Measurements from ENCODE around the gene ADAM15.

GRCh38 chr1:155099331-155099730, 48.2 kb downstream of the ADAM15 start:
- TF ChIP-seq, protein P1, sequence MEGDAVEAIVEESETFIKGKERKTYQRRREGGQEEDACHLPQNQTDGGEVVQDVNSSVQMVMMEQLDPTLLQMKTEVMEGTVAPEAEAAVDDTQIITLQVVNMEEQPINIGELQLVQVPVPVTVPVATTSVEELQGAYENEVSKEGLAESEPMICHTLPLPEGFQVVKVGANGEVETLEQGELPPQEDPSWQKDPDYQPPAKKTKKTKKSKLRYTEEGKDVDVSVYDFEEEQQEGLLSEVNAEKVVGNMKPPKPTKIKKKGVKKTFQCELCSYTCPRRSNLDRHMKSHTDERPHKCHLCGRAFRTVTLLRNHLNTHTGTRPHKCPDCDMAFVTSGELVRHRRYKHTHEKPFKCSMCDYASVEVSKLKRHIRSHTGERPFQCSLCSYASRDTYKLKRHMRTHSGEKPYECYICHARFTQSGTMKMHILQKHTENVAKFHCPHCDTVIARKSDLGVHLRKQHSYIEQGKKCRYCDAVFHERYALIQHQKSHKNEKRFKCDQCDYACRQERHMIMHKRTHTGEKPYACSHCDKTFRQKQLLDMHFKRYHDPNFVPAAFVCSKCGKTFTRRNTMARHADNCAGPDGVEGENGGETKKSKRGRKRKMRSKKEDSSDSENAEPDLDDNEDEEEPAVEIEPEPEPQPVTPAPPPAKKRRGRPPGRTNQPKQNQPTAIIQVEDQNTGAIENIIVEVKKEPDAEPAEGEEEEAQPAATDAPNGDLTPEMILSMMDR (IDR thresholded peaks at IDR 0.05; ENCODE audit: low read depth, low read length, poor library complexity, severe bottlenecking) = no peak
- no peak for TF ChIP-seq EZH2phosphoT487 (IDR thresholded peaks at IDR 0.05; ENCODE audit: borderline replicate concordance, low read length)

Measured in DOHH2 (cell line).